CD8-positive, alpha-beta memory T cell (primary cell): ENCODE data around the gene ITGA2B. TPM values are rescaled to one million over a fixed set of nuclear protein-coding genes. Genes with fewer than 3 reads are reported as not detected.

Experiments
- CTCF ChIA-PET: fragments of 350-600 bp; sonication (Branson Sonifier 250); formaldehyde crosslinking; loops from one replicate; lab custom pipeline; 2021; ENCODE audit warnings: antibody characterized with exemption; lab: Charles Lee
- POLR2A ChIA-PET: fragments of 350-600 bp; sonication (Branson Sonifier 250); formaldehyde crosslinking; loops from one replicate; lab custom pipeline; 2021; ENCODE audit warnings: antibody characterized with exemption; lab: Charles Lee
- DNase-seq, 5 donors: peaks; one replicate each; pipeline versions ENCODE4 v3.0.0 to v3.0.0-alpha.2; 2020 to 2022; ENCODE audit warnings: mixed read lengths in 1 of 5
- H3K27ac ChIP-seq: one replicate; pipeline ENCODE4 v1.7.0; 2013; ENCODE audit warnings: low read depth, mild to moderate bottlenecking, low read length, moderate library complexity
- H3K27me3 ChIP-seq: 2 replicates; pipeline ENCODE4 v1.7.0; 2013; ENCODE audit warnings: low read length, mild to moderate bottlenecking; ENCODE audit not compliant: insufficient read depth, poor library complexity, severe bottlenecking
- H3K36me3 ChIP-seq: 2 replicates; pipeline ENCODE4 v1.7.0; 2013; ENCODE audit warnings: mild to moderate bottlenecking, low read length, moderate library complexity; ENCODE audit not compliant: insufficient read depth
- H3K4me1 ChIP-seq: 2 replicates; pipeline ENCODE4 v1.7.0; 2013; ENCODE audit warnings: mild to moderate bottlenecking, low read length, moderate library complexity; ENCODE audit not compliant: insufficient read depth
- H3K4me3 ChIP-seq: 2 replicates; pipeline ENCODE4 v1.7.0; 2013; ENCODE audit warnings: mild to moderate bottlenecking, low read length
- H3K9me3 ChIP-seq: 2 replicates; pipeline ENCODE4 v1.7.0; 2013; ENCODE audit warnings: mild to moderate bottlenecking, low read length
- H3K27ac Mint-ChIP-seq, 8 donors: one replicate each; pipeline ENCODE4 v1.8.0; 2020 to 2021; ENCODE audit warnings: mixed read lengths in 8 of 8, mild to moderate bottlenecking in 6 of 8, inconsistent platforms in 3 of 8, moderate library complexity in 3 of 8
- H3K27me3 Mint-ChIP-seq, 2 donors: one replicate each; pipeline ENCODE4 v1.8.0; 2020 to 2021; ENCODE audit warnings: mixed read lengths in 2 of 2, mild to moderate bottlenecking in 1 of 2, moderate library complexity in 1 of 2
- H3K36me3 Mint-ChIP-seq, 3 donors: one replicate each; pipeline ENCODE4 v1.8.0; 2020 to 2021; ENCODE audit warnings: mixed read lengths in 3 of 3, inconsistent platforms in 1 of 3, mild to moderate bottlenecking in 1 of 3
- H3K4me1 Mint-ChIP-seq, 3 donors: one replicate each; pipeline ENCODE4 v1.8.0; 2020 to 2021; ENCODE audit warnings: mixed read lengths in 3 of 3, inconsistent platforms in 1 of 3, mild to moderate bottlenecking in 1 of 3
- H3K4me3 Mint-ChIP-seq, 7 donors: one replicate each; pipeline ENCODE4 v1.8.0; 2020 to 2021; ENCODE audit warnings: mixed read lengths in 7 of 7, mild to moderate bottlenecking in 6 of 7, moderate library complexity in 4 of 7, inconsistent platforms in 2 of 7
- H3K9me3 Mint-ChIP-seq, 5 donors: one replicate each; pipeline ENCODE4 v1.8.0; 2020 to 2022; ENCODE audit warnings: mixed read lengths in 5 of 5, mild to moderate bottlenecking in 3 of 5, moderate library complexity in 2 of 5, inconsistent platforms in 1 of 5
- polyA plus RNA-seq: library from polyadenylated mRNA; unstranded; fragments of 300-500 nt; fragmentation: Illumina TruSeq; gene quantifications from one replicate; pipeline ENCODE4 v1.2.3, GENCODE V29; 2021
- total RNA-seq, 2 experiments: library from RNA; stranded (reverse); gene quantifications; one replicate each; pipeline ENCODE4 v1.2.3, GENCODE V29; 2021

ITGA2B gene
- total and polyA plus RNA-seq, 3 experiments from 2014 or later = 0.12 to 0.31 TPM; not detected in 1

DNA sequence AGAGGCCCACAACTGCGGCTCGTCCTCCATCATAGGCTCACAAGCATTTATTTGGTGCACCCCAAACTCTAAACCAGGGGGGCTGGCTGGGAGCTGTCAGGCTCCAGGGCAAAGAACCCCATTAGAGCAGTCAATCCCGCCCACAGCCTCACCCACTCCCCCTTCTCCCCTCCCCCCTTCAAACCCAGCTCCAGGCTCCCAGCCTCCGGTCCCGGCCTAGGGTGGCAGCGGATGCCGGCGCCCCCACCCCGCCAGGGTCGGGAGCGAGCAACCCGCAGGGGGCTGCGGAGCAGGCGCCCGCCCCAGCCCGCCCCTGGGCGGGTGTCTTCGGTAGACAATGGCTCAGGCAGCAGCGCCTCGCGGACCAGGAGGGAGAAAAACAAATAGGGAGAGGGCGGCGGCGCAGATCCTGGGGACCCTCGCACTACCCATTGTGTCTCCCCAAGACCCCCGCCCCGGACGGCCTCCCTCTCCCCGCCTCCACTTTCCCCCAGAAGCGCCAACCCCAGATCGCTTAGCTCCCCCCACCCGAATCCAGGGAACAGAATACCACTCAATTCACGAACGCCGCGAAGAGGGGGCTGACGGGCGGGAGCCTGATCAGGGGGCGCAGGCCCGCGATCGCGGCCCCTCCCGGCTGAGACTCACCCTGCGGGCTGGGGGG lies 26.4 kb downstream of the ITGA2B start:
- Histone ChIP-seq H3K27me3 (no peaks in the 10 kb centered on the region), H3K36me3 (no peaks in the 10 kb centered on the region), H3K27ac (peak overlapping the region; percentile 43), H3K4me3 (peak overlapping the region; percentile 53), H3K4me1 (no peaks in the 10 kb centered on the region), H3K9me3 (no peaks in the 10 kb centered on the region)
- Mint-ChIP-seq H3K27me3 (peaks cover 26 to 42% of the 10 kb centered on the region in 2 donors), H3K36me3 (no peaks in the 10 kb centered on the region), H3K4me3 (peak overlapping the region; percentile 20 to 87 (median 74)), H3K27ac (peak overlapping the region in 1 of 8 donors; percentile 78), H3K4me1 (peaks cover 0 to 7% (median 3%) of the 10 kb centered on the region in 3 donors), H3K9me3 (no peaks in the 10 kb centered on the region)
- CTCF ChIA-PET = interaction anchor here (0.6 to 5.6 kb wide), 13 partner anchors 9 to 1046 kb away, joined by 3 to 31 read pairs (median 4); partner anchors contain the start of genes GRN and ITGA2B
- no peak for DNase-seq
- POLR2A ChIA-PET = interaction anchor here (0.5 to 1.7 kb wide), 2 partner anchors 9 to 68 kb away, joined by 3 to 15 read pairs; no protein-coding TSS in a partner anchor

DNA sequence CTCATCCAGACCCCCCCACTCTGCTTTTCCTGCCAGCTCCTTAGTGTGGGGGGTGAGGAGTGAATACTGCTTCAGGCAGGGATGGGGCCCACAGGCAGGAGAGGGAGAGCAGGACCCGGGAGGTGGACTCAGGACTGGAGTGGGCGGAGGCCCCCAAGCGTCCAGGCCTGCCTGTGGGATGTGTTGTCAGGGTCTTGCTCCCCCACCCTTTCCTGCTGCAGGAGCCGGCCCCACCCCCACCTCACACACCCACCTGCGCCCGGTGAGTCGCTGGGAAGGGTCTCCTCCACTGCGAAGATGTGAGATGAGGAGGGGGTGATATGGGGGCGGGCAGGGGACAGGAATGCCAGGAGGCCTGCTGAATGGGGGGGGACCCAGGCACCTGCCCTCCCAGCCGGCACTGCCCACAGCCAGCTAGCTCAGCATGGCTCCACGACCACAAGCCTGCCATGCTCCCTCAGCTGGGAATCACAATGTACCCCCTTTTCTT lies 26.9 kb downstream of the ITGA2B start:
- H3K9me3 ChIP-seq = no peaks in the 10 kb centered on the region
- peaks cover 26 to 38% of the 10 kb centered on the region in 2 donors for H3K27me3 Mint-ChIP-seq
- H3K4me1 ChIP-seq = no peaks in the 10 kb centered on the region
- no peaks in the 10 kb centered on the region for H3K36me3 Mint-ChIP-seq
- H3K4me3 Mint-ChIP-seq = peak overlapping the region in 2 of 7 donors; percentile 49 to 72
- H3K9me3 Mint-ChIP-seq = no peaks in the 10 kb centered on the region
- no peaks in the 10 kb centered on the region for H3K27me3 ChIP-seq
- H3K36me3 ChIP-seq = no peaks in the 10 kb centered on the region
- H3K4me3 ChIP-seq = no peak overlapping the region
- ChIA-PET CTCF (interaction anchor here (1.3 to 5.6 kb wide), 5 partner anchors 8 to 1047 kb away, joined by 3 to 31 read pairs (median 11); partner anchors contain the start of gene GRN), POLR2A (interaction anchor here (0.5 to 1.7 kb wide), 2 partner anchors 9 to 72 kb away, joined by 3 to 15 read pairs; no protein-coding TSS in a partner anchor)
- peaks cover 0 to 7% (median 3%) of the 10 kb centered on the region in 3 donors for H3K4me1 Mint-ChIP-seq
- peak overlapping the region in 1 of 8 donors; percentile 78 for H3K27ac Mint-ChIP-seq
- no peak for DNase-seq
- no peak overlapping the region for H3K27ac ChIP-seq

DNA sequence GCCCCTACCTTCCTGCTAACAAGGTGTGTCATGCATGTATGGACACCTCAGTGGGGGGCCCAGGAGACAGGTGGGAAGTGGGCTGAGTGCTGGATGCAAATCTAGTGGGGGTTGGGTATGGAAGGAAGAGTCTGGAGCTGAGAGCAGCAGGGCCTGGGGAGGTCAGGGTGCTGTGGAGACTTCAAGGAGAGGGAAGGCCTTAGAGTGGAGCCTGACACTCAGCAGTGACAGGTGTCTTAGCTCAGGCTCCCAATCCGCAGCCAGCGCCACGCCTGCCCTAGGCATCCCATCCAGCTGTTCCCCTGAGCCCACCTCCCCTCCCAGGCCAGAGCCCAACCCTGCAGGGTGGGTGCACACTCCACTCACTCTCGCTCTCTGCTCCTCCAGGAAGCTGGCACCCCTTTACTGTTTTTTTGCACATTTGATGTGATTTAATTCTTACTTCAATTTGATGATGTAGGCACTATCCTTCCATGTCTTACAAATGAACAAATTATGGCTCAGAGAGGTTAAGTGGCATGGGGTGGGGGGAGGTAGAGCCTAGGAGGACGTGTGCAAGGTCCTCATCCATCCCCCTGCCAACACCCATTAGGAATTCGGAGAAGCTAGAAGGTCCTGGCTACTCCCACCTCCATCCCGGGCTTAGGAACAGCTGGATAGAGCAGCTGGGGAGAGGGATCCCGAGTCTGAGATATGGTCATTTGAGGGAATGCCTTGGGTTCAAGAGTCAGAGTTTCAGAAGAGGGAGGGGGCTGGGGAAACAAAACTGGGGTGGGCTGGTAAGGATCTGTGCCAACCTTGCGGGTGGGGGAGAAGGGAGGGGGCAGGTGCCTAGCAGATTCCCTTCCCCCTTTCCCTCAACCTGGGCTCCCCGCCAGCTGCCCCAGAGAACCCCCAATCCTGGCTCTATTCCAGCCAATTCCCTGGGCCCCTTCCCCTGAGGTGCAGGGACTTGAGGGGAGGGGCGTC lies 27.9 kb downstream of the ITGA2B start:
- ChIA-PET POLR2A (interaction anchor here (0.5 to 0.7 kb wide), 2 partner anchors 73 to 87 kb away, joined by 3 to 4 read pairs; no protein-coding TSS in a partner anchor), CTCF (interaction anchor here (0.6 to 5.6 kb wide), 4 partner anchors 10 to 30 kb away, joined by 3 to 31 read pairs (median 8); partner anchors contain the start of gene GRN)
- Histone ChIP-seq H3K36me3 (no peaks in the 10 kb centered on the region), H3K27ac (no peak overlapping the region), H3K9me3 (no peaks in the 10 kb centered on the region), H3K4me1 (no peaks in the 10 kb centered on the region), H3K4me3 (no peak overlapping the region), H3K27me3 (no peaks in the 10 kb centered on the region)
- peak overlapping the region in 1 of 8 donors; percentile 39 for H3K27ac Mint-ChIP-seq
- H3K27me3 Mint-ChIP-seq = peaks cover 23 to 30% of the 10 kb centered on the region in 2 donors
- peak overlapping the region in 3 of 7 donors; percentile 11 to 49 (median 33) for H3K4me3 Mint-ChIP-seq
- H3K36me3 Mint-ChIP-seq = no peaks in the 10 kb centered on the region
- H3K4me1 Mint-ChIP-seq = peaks cover 0 to 7% (median 3%) of the 10 kb centered on the region in 3 donors
- no peaks in the 10 kb centered on the region for H3K9me3 Mint-ChIP-seq
- no peak for DNase-seq

GRCh38 chr17:44360826-44361225 lies 28.6 kb downstream of the ITGA2B start:
- POLR2A ChIA-PET = interaction anchor here (0.7 kb wide), 1 partner anchor 88 kb away, joined by 4 read pairs; no protein-coding TSS in a partner anchor
- Histone ChIP-seq H3K27ac (no peak overlapping the region), H3K27me3 (no peaks in the 10 kb centered on the region), H3K36me3 (no peaks in the 10 kb centered on the region), H3K4me1 (no peaks in the 10 kb centered on the region), H3K4me3 (no peak overlapping the region), H3K9me3 (no peaks in the 10 kb centered on the region)
- peaks cover 0 to 7% (median 3%) of the 10 kb centered on the region in 3 donors for H3K4me1 Mint-ChIP-seq
- peak overlapping the region in 1 of 7 donors; percentile 8 for H3K4me3 Mint-ChIP-seq
- DNase-seq = no peak
- peaks cover 22 to 23% of the 10 kb centered on the region in 2 donors for H3K27me3 Mint-ChIP-seq
- CTCF ChIA-PET = interaction anchor here (0.7 to 5.6 kb wide), 3 partner anchors 10 to 120 kb away, joined by 3 to 31 read pairs (median 11); partner anchors contain the start of gene GRN
- H3K27ac Mint-ChIP-seq = no peak overlapping the region
- no peaks in the 10 kb centered on the region for H3K9me3 Mint-ChIP-seq
- H3K36me3 Mint-ChIP-seq = no peaks in the 10 kb centered on the region

DNA sequence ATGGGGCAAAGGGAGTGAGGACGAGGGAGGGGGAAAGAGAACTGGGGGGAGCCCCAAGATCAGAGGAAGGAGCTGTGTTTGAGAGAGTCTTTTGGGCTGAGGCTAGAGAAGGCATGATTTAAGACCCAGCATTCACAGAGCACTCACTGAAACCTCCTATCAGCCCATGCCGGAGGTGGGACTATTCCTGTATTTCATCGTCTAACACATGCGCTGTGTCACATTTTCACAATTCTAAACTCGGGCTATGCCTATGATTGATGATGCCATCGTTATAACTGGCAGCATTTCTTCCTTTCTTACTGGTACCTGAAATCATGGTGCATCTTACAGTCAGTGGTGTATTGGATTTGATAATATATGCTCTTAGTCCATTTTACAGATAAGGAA lies 29.3 kb downstream of the ITGA2B start:
- peaks cover 16 to 20% of the 10 kb centered on the region in 2 donors for H3K27me3 Mint-ChIP-seq
- peak overlapping the region in 1 of 8 donors; percentile 55 for H3K27ac Mint-ChIP-seq
- no peaks in the 10 kb centered on the region for H3K36me3 Mint-ChIP-seq
- H3K4me3 ChIP-seq = no peak overlapping the region
- no peaks in the 10 kb centered on the region for H3K9me3 ChIP-seq
- peak overlapping the region in 1 of 7 donors; percentile 8 for H3K4me3 Mint-ChIP-seq
- ChIA-PET POLR2A (no interaction called here), CTCF (interaction anchor here (0.7 to 5.6 kb wide), 2 partner anchors 9 to 119 kb away, joined by 3 to 31 read pairs; no protein-coding TSS in a partner anchor)
- H3K4me1 ChIP-seq = no peaks in the 10 kb centered on the region
- H3K9me3 Mint-ChIP-seq = no peaks in the 10 kb centered on the region
- no peak for DNase-seq
- H3K27ac ChIP-seq = no peak overlapping the region
- H3K36me3 ChIP-seq = no peaks in the 10 kb centered on the region
- H3K4me1 Mint-ChIP-seq = peaks cover 0 to 7% (median 5%) of the 10 kb centered on the region in 3 donors
- no peaks in the 10 kb centered on the region for H3K27me3 ChIP-seq

GRCh38 chr17:44359458-44360143 lies 29.8 kb downstream of the ITGA2B start:
- H3K9me3 Mint-ChIP-seq = no peaks in the 10 kb centered on the region
- peaks cover 11 to 23% of the 10 kb centered on the region in 2 donors for H3K27me3 Mint-ChIP-seq
- DNase-seq = no peak
- no peak overlapping the region for H3K4me3 Mint-ChIP-seq
- POLR2A ChIA-PET = no interaction called here
- Histone ChIP-seq H3K4me1 (no peaks in the 10 kb centered on the region), H3K27ac (no peak overlapping the region), H3K4me3 (no peak overlapping the region), H3K9me3 (no peaks in the 10 kb centered on the region), H3K36me3 (no peaks in the 10 kb centered on the region), H3K27me3 (no peaks in the 10 kb centered on the region)
- no peaks in the 10 kb centered on the region for H3K36me3 Mint-ChIP-seq
- no peak overlapping the region for H3K27ac Mint-ChIP-seq
- H3K4me1 Mint-ChIP-seq = peaks cover 0 to 7% (median 6%) of the 10 kb centered on the region in 3 donors
- CTCF ChIA-PET = interaction anchor here (2.8 to 5.6 kb wide), 3 partner anchors 8 to 149 kb away, joined by 9 to 31 read pairs (median 12); partner anchors contain the start of gene GRN

GRCh38 chr17:44359006-44359405 lies 30.4 kb downstream of the ITGA2B start:
- Histone ChIP-seq H3K4me3 (no peak overlapping the region), H3K9me3 (no peaks in the 10 kb centered on the region), H3K27me3 (no peaks in the 10 kb centered on the region), H3K36me3 (no peaks in the 10 kb centered on the region), H3K27ac (no peak overlapping the region), H3K4me1 (no peaks in the 10 kb centered on the region)
- peaks cover 11 to 19% of the 10 kb centered on the region in 2 donors for H3K27me3 Mint-ChIP-seq
- H3K4me1 Mint-ChIP-seq = peaks cover 0 to 6% (median 6%) of the 10 kb centered on the region in 3 donors
- POLR2A ChIA-PET = no interaction called here
- H3K9me3 Mint-ChIP-seq = no peaks in the 10 kb centered on the region
- no peak overlapping the region for H3K27ac Mint-ChIP-seq
- H3K4me3 Mint-ChIP-seq = no peak overlapping the region
- no peaks in the 10 kb centered on the region for H3K36me3 Mint-ChIP-seq
- DNase-seq = no peak
- CTCF ChIA-PET = interaction anchor here (1.2 to 5.6 kb wide), 4 partner anchors 8 to 149 kb away, joined by 3 to 31 read pairs (median 10); partner anchors contain the start of gene GRN
